Measurements from ENCODE around the gene VGLL3. TPM values are rescaled to one million over a fixed set of nuclear protein-coding genes. Genes with fewer than 3 reads are reported as not detected.

Gene VGLL3
- total RNA-seq, 2 donors from 2014 or later = 1.3 to 8.0 TPM

DNA sequence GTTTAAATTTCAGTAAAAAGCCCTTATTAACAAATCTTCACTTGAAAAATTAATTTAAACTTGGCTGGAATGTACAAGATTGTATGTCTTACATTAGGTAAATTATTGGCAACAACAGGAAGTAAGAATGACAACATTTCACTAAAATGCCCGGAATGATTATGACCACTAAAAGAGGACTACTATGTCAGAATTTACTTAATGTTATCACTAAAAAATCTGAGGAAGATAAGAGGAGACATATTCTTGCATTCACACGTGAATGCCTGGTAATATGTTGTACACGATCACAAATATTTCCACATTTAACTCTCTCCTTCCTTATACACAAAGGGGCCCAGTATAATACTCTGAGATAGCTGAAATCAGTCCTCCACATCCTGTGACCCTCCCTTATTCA is 29.7 kb downstream of the VGLL3 start:
- intact Hi-C loops (cut with DNase I) = no loop called here
- no peaks in the 10 kb centered on the region for H3K9me3 ChIP-seq
- H3K36me3 ChIP-seq = no peaks in the 10 kb centered on the region
- TF ChIP-seq, protein P1, sequence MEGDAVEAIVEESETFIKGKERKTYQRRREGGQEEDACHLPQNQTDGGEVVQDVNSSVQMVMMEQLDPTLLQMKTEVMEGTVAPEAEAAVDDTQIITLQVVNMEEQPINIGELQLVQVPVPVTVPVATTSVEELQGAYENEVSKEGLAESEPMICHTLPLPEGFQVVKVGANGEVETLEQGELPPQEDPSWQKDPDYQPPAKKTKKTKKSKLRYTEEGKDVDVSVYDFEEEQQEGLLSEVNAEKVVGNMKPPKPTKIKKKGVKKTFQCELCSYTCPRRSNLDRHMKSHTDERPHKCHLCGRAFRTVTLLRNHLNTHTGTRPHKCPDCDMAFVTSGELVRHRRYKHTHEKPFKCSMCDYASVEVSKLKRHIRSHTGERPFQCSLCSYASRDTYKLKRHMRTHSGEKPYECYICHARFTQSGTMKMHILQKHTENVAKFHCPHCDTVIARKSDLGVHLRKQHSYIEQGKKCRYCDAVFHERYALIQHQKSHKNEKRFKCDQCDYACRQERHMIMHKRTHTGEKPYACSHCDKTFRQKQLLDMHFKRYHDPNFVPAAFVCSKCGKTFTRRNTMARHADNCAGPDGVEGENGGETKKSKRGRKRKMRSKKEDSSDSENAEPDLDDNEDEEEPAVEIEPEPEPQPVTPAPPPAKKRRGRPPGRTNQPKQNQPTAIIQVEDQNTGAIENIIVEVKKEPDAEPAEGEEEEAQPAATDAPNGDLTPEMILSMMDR (IDR thresholded peaks at IDR 0.05) = no peak
- DNase-seq = no peak
- no peak overlapping the region for H3K9ac ChIP-seq (ENCODE audit: low read depth in 2 of 2, low read length in 2 of 2)
- H3K4me1 ChIP-seq = no peaks in the 10 kb centered on the region
- H3K27me3 ChIP-seq = no peaks in the 10 kb centered on the region
- no peak overlapping the region for H3K27ac ChIP-seq
- no peak overlapping the region for H3K4me3 ChIP-seq

DNA sequence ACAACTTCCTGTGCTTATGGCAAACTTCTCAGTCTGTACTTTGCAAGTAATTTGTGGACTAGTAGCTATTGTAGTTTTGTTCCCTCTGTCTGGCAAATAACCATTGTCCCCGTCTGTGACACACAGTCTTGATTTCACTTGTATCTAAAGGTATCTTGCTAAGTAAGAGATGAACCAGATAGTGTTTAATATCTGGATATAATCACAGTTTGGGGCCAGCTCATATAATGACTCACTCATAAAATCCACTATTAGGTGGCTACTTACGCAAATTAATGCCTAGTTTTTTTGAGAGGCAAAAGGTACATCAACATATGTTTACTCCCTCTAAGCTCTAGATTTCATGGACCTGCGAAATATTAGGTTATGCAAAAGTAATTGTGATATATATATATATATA is 30.4 kb downstream of the VGLL3 start:
- H3K9ac ChIP-seq (ENCODE audit: low read depth in 2 of 2, low read length in 2 of 2) = no peak overlapping the region
- no peaks in the 10 kb centered on the region for H3K9me3 ChIP-seq
- no peaks in the 10 kb centered on the region for H3K27me3 ChIP-seq
- DNase-seq = no peak
- no peak overlapping the region for H3K27ac ChIP-seq
- H3K4me1 ChIP-seq = no peaks in the 10 kb centered on the region
- H3K36me3 ChIP-seq = no peaks in the 10 kb centered on the region
- intact Hi-C loops (cut with DNase I) = no loop called here
- no peak overlapping the region for H3K4me3 ChIP-seq
- TF ChIP-seq, protein P1 (IDR thresholded peaks at IDR 0.05) = no peak

DNA sequence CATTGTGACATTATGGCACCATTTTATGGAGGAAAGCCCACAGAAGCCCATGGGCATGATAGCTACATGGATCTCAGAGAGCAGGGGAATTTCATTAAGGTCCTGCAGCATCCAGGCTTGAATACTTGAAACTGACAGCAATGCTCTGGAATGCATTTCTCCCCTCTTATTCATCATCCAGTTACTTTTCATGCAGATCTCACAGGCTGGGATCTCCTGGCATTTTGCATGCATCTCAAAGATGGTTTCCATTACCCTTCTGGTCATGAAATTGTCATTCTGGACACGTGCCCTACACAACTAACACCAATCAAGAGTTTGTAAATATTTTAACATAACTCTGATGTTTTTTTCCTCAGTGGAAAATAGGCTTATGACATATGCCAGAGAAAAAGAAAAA is 32.4 kb downstream of the VGLL3 start:
- Histone ChIP-seq H3K36me3 (no peaks in the 10 kb centered on the region), H3K27ac (no peak overlapping the region), H3K9ac (ENCODE audit: low read depth in 2 of 2, low read length in 2 of 2) (no peak overlapping the region), H3K4me3 (no peak overlapping the region), H3K4me1 (no peaks in the 10 kb centered on the region), H3K27me3 (no peaks in the 10 kb centered on the region), H3K9me3 (no peaks in the 10 kb centered on the region)
- intact Hi-C loops (cut with DNase I) = no loop called here
- TF ChIP-seq, protein P1 (IDR thresholded peaks at IDR 0.05) = no peak
- no peak for DNase-seq

DNA sequence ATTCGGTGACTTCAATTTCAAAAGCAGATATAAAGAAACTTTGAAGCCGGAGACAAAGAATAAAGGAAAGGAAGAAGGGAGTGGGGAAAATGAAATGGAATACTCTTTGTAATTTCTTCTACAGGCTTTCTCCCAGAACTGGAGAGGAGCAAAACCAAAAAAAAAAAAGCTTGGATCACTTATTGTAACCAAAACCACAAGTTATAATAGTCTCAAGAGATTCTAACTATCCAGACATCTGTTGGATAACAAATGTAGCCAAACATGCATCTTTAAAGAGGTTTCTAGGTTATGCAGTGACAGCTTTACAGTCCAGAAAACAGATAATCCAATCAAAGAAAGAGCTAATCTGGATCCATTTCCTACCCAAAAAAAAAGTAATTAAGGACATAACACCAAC is 36.2 kb downstream of the VGLL3 start:
- TF ChIP-seq, protein P1 (IDR thresholded peaks at IDR 0.05) = no peak
- Histone ChIP-seq H3K36me3 (no peaks in the 10 kb centered on the region), H3K27me3 (no peaks in the 10 kb centered on the region), H3K9me3 (no peaks in the 10 kb centered on the region), H3K9ac (ENCODE audit: low read depth in 2 of 2, low read length in 2 of 2) (no peak overlapping the region), H3K4me1 (no peaks in the 10 kb centered on the region), H3K27ac (no peak overlapping the region), H3K4me3 (no peak overlapping the region)
- no peak for DNase-seq
- intact Hi-C loops (cut with DNase I) = no loop called here

DNA sequence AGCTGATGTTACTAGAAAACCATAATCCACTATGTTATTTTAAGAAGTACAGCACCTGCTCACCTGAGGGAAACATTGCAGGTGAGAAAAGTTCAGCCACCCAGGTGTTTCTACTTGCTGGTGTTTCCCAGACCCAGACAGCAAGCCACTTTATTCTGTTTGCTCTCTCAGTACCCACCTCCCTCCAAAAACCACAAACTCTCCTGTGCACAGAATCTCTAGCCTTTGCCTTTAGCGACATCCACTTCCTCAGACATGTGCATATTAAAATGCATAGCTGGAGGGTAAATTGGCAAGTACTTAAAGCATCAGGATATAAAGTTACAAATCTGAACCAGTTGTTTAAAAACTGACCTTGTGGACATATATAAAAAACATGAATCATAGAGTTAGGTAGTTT is 36.7 kb downstream of the VGLL3 start:
- no peaks in the 10 kb centered on the region for H3K4me1 ChIP-seq
- H3K9me3 ChIP-seq = no peaks in the 10 kb centered on the region
- intact Hi-C loops (cut with DNase I) = no loop called here
- TF ChIP-seq, protein P1 (IDR thresholded peaks at IDR 0.05) = no peak
- no peaks in the 10 kb centered on the region for H3K36me3 ChIP-seq
- no peak for DNase-seq
- H3K27ac ChIP-seq = no peak overlapping the region
- no peak overlapping the region for H3K9ac ChIP-seq (ENCODE audit: low read depth in 2 of 2, low read length in 2 of 2)
- H3K27me3 ChIP-seq = no peaks in the 10 kb centered on the region
- no peak overlapping the region for H3K4me3 ChIP-seq

DNA sequence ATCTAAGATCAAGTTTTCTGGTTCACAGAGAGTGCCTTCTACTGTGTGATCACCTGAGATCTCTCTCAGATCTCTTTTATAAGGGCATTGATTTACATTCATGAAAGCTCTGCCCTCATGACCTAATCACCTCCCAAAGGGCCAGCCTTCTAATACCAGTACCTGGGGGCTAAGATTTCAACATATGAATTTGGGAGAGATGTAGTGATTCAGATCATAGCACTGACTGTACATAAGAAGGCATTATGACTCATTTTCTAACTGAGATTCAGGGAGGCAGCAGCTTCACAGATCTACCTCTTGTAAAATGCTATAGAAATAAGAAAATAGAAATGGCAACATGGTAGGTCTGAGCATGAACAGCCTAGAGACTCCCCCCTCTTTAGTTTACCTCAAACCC is 39.6 kb downstream of the VGLL3 start:
- Histone ChIP-seq H3K36me3 (no peaks in the 10 kb centered on the region), H3K27me3 (no peaks in the 10 kb centered on the region), H3K4me3 (no peak overlapping the region), H3K4me1 (no peaks in the 10 kb centered on the region), H3K9me3 (no peaks in the 10 kb centered on the region), H3K27ac (no peak overlapping the region), H3K9ac (ENCODE audit: low read depth in 2 of 2, low read length in 2 of 2) (no peak overlapping the region)
- TF ChIP-seq, protein P1 (IDR thresholded peaks at IDR 0.05) = no peak
- intact Hi-C loops (cut with DNase I) = no loop called here
- DNase-seq = no peak
